SK-N-SH treated with all-trans-retinoic acid at 6 μM for 48 hours (cell line): Measurements from ENCODE around the gene ANKRD34B.

Source experiments
- ARNTL ChIP-seq: fragments of 450-650 bp; formaldehyde crosslinking; IDR thresholded peaks from 2 replicates; pipeline ENCODE4 v1.5.0; 2020; ENCODE audit warnings: low read depth, mild to moderate bottlenecking, moderate library complexity, borderline replicate concordance
- PPARA ChIP-seq: fragments of 250-450 bp; sonication (Bioruptor Pico); IDR thresholded peaks from 2 replicates; pipeline ENCODE4 v1.5.0; 2020; ENCODE audit warnings: mild to moderate bottlenecking, borderline replicate concordance
- RARB ChIP-seq: fragments of 250-450 bp; sonication (Bioruptor Pico); IDR thresholded peaks from 2 replicates; pipeline ENCODE4 v1.8.0; 2021; ENCODE audit warnings: mild to moderate bottlenecking, moderate library complexity
- TCF4 ChIP-seq: fragments of 250-450 bp; sonication (Bioruptor Pico); IDR thresholded peaks from 2 replicates; pipeline ENCODE4 v1.8.0; 2021; ENCODE audit warnings: mild to moderate bottlenecking, moderate library complexity, borderline replicate concordance
- TOX ChIP-seq: fragments of 250-450 bp; sonication (Bioruptor Pico); IDR thresholded peaks from 2 replicates; pipeline ENCODE4 v1.8.0; 2021; ENCODE audit warnings: mild to moderate bottlenecking, moderate library complexity, borderline replicate concordance
- ZC3H10 ChIP-seq: fragments of 250-450 bp; sonication (Bioruptor Pico); IDR thresholded peaks from 2 replicates; pipeline ENCODE4 v1.5.1; 2021; ENCODE audit warnings: mild to moderate bottlenecking, moderate library complexity
- ZFP3 ChIP-seq: fragments of 250-450 bp; sonication (Bioruptor Pico); IDR thresholded peaks from 2 replicates; pipeline ENCODE4 v1.5.0; 2020; ENCODE audit warnings: mild to moderate bottlenecking, moderate library complexity
- ZFP30 ChIP-seq: fragments of 450-650 bp; formaldehyde crosslinking; IDR thresholded peaks from 2 replicates; pipeline ENCODE4 v1.5.0; 2022; ENCODE audit warnings: mild to moderate bottlenecking, moderate library complexity
- ZNF70 ChIP-seq: fragments of 450-650 bp; formaldehyde crosslinking; IDR thresholded peaks from 2 replicates; pipeline ENCODE4 v1.5.0; 2020; ENCODE audit warnings: mild to moderate bottlenecking, moderate library complexity
- ZNF8 ChIP-seq: fragments of 450-650 bp; formaldehyde crosslinking; IDR thresholded peaks from 2 replicates; pipeline ENCODE4 v1.5.0; 2020; ENCODE audit warnings: mild to moderate bottlenecking, moderate library complexity
- TF ChIP-seq, protein P1 (sequence below): fragments of 250-450 bp; sonication (Bioruptor Pico); IDR thresholded peaks from 2 replicates; pipeline ENCODE4 v1.5.1; 2020; ENCODE audit warnings: low read depth, mild to moderate bottlenecking, moderate library complexity
- TF ChIP-seq, protein P2 (sequence below): fragments of 250-450 bp; sonication (Bioruptor Pico); IDR thresholded peaks from 2 replicates; pipeline ENCODE4 v1.8.0; 2021; ENCODE audit warnings: low read depth, mild to moderate bottlenecking, moderate library complexity, borderline replicate concordance
- TF ChIP-seq, protein P3 (sequence below): fragments of 250-450 bp; sonication (Bioruptor Pico); IDR thresholded peaks from 2 replicates; pipeline ENCODE4 v1.8.0; 2020; ENCODE audit warnings: mild to moderate bottlenecking, moderate library complexity, borderline replicate concordance
- TF ChIP-seq, protein P4 (sequence below): fragments of 250-450 bp; sonication (Bioruptor Pico); IDR thresholded peaks from 2 replicates; pipeline ENCODE4 v1.5.1; 2021; ENCODE audit warnings: mild to moderate bottlenecking, moderate library complexity

DNA sequence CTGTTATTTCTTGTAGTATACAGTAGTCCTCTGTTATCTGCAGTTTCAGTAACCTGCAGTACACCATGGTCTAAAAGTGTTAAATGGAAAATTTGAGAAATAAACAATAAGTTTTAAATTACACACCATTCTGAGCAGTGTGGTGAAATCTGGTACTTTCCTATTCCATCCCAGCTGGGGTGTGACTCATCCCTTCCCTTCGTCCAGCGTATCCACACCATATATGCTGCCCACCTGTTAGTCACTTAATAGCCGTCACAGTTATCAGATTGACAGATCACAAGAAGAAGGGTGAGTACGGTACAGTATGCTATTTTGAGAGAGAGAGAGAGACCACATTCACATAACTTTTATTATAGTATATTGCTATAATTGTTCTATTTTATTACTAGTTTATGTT is 53.3 kb downstream of the ANKRD34B start:
- TF ChIP-seq RARB: no peak
- no peak for TF ChIP-seq TCF4 (CRISPR knock-in tag)
- TF ChIP-seq, protein P1, sequence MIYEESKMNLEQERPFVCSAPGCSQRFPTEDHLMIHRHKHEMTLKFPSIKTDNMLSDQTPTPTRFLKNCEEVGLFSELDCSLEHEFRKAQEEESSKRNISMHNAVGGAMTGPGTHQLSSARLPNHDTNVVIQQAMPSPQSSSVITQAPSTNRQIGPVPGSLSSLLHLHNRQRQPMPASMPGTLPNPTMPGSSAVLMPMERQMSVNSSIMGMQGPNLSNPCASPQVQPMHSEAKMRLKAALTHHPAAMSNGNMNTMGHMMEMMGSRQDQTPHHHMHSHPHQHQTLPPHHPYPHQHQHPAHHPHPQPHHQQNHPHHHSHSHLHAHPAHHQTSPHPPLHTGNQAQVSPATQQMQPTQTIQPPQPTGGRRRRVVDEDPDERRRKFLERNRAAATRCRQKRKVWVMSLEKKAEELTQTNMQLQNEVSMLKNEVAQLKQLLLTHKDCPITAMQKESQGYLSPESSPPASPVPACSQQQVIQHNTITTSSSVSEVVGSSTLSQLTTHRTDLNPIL: no peak
- no peak for TF ChIP-seq ZNF8 (CRISPR knock-in tag)
- no peak for TF ChIP-seq ARNTL (CRISPR knock-in tag)
- TF ChIP-seq, protein P2, sequence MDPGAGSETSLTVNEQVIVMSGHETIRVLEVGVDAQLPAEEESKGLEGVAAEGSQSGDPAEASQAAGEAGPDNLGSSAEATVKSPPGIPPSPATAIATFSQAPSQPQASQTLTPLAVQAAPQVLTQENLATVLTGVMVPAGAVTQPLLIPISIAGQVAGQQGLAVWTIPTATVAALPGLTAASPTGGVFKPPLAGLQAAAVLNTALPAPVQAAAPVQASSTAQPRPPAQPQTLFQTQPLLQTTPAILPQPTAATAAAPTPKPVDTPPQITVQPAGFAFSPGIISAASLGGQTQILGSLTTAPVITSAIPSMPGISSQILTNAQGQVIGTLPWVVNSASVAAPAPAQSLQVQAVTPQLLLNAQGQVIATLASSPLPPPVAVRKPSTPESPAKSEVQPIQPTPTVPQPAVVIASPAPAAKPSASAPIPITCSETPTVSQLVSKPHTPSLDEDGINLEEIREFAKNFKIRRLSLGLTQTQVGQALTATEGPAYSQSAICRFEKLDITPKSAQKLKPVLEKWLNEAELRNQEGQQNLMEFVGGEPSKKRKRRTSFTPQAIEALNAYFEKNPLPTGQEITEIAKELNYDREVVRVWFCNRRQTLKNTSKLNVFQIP: no peak
- TF ChIP-seq ZNF70 (CRISPR knock-in tag): no peak
- TF ChIP-seq ZC3H10 (CRISPR knock-in tag): no peak
- no peak for TF ChIP-seq ZFP30 (CRISPR knock-in tag)
- no peak for TF ChIP-seq TOX (CRISPR knock-in tag)
- TF ChIP-seq, protein P3, sequence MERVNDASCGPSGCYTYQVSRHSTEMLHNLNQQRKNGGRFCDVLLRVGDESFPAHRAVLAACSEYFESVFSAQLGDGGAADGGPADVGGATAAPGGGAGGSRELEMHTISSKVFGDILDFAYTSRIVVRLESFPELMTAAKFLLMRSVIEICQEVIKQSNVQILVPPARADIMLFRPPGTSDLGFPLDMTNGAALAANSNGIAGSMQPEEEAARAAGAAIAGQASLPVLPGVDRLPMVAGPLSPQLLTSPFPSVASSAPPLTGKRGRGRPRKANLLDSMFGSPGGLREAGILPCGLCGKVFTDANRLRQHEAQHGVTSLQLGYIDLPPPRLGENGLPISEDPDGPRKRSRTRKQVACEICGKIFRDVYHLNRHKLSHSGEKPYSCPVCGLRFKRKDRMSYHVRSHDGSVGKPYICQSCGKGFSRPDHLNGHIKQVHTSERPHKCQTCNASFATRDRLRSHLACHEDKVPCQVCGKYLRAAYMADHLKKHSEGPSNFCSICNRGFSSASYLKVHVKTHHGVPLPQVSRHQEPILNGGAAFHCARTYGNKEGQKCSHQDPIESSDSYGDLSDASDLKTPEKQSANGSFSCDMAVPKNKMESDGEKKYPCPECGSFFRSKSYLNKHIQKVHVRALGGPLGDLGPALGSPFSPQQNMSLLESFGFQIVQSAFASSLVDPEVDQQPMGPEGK (CRISPR knock-in tag): no peak
- TF ChIP-seq, protein P4, sequence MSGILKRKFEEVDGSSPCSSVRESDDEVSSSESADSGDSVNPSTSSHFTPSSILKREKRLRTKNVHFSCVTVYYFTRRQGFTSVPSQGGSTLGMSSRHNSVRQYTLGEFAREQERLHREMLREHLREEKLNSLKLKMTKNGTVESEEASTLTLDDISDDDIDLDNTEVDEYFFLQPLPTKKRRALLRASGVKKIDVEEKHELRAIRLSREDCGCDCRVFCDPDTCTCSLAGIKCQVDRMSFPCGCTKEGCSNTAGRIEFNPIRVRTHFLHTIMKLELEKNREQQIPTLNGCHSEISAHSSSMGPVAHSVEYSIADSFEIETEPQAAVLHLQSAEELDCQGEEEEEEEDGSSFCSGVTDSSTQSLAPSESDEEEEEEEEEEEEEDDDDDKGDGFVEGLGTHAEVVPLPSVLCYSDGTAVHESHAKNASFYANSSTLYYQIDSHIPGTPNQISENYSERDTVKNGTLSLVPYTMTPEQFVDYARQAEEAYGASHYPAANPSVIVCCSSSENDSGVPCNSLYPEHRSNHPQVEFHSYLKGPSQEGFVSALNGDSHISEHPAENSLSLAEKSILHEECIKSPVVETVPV (CRISPR knock-in tag): no peak
- no peak for TF ChIP-seq ZFP3
- TF ChIP-seq PPARA (CRISPR knock-in tag): no peak
